K562 (cell line): Measurements from ENCODE around the gene PNPLA7. TPM values are rescaled to one million over a fixed set of nuclear protein-coding genes. Genes with fewer than 3 reads are reported as not detected.
A peak's percentile ranks its signal among the peaks of the same experiment; 100 is the strongest.

ENCODE experiments used
- ATAC-seq: fragments of 200-7000 bp; cut with Tn5 transposase; 3 replicates; pipeline ENCODE4 v1.9.1; 2020; ENCODE audit warnings: moderate library complexity
- BruUV-seq: library from RNA; stranded (reverse); fragments of 400-500 nt; replicated peaks from 2 replicates; lab custom pipeline; 2021; lab: Mats Ljungman, UMichigan
- CTCF ChIA-PET: fragments of 300-600 bp; formaldehyde crosslinking; extraction: SDS; loops from one replicate; lab custom pipeline; 2021; ENCODE audit warnings: low intra/inter-chr PET ratio; lab: Yijun Ruan, JAX
- POLR2A ChIA-PET: fragments of 300-600, 350-650 bp; sonication (Branson Sonifier 250); formaldehyde crosslinking; extraction: SDS; loops from one replicate; lab custom pipeline; 2021; ENCODE audit warnings: antibody characterized with exemption, inconsistent platforms; lab: Yijun Ruan, JAX
- DNase-seq, 4 experiments: peaks; one replicate each; pipeline versions ENCODE4 v3.0.0 to v3.0.0-alpha.2; 2011 to 2018; ENCODE audit warnings: low spot score in 3 of 4, mixed read lengths in 3 of 4; ENCODE audit errors: extremely low read depth in 1 of 4
- FAIRE-seq: peaks from 2 replicates; lab custom pipeline; 2011; peaks lifted over from hg19 to GRCh38; lab: Jason Lieb, UNC
- H2AFZ ChIP-seq: 2 replicates; pipeline ENCODE4 v1.6.0; 2011; ENCODE audit warnings: low read depth, low read length, control low read depth, inconsistent platforms
- H3K27ac ChIP-seq: fragments of 200-600 bp; 3 replicates; pipeline ENCODE4 v1.8.0; 2011; ENCODE audit warnings: low read depth, mild to moderate bottlenecking, control low read depth, inconsistent platforms, low read length, moderate library complexity, mixed read lengths; ENCODE audit errors: extremely low read depth
- H3K27me3 ChIP-seq, 2 experiments: fragments of 300-600 bp in 1 of 2; 2 replicates in 1 of 2; 3 replicates in 1 of 2; pipeline versions ENCODE4 v1.6.0 to v1.8.0; 2011; ENCODE audit warnings: inconsistent platforms in 2 of 2, low read length in 2 of 2, mild to moderate bottlenecking in 1 of 2, mixed read lengths in 1 of 2, moderate library complexity in 1 of 2; ENCODE audit not compliant: control insufficient read depth in 2 of 2, insufficient read depth in 2 of 2
- H3K36me3 ChIP-seq: fragments of 300-600 bp; 3 replicates; pipeline ENCODE4 v1.8.0; 2011; ENCODE audit warnings: mild to moderate bottlenecking, low read length, inconsistent platforms; ENCODE audit not compliant: control insufficient read depth, insufficient read depth
- H3K4me1 ChIP-seq, 2 experiments: fragments of 200-600 bp in 1 of 2; replicated peaks in 1 of 2; 2 replicates in 1 of 2; 3 replicates in 1 of 2; pipeline versions ENCODE4 v1.5.1 to v1.8.0; 2011; ENCODE audit warnings: inconsistent platforms in 2 of 2, low read length in 2 of 2, mild to moderate bottlenecking in 1 of 2, mixed read lengths in 1 of 2, moderate library complexity in 1 of 2; ENCODE audit not compliant: control insufficient read depth in 2 of 2, insufficient read depth in 2 of 2
- H3K4me2 ChIP-seq: 2 replicates; pipeline ENCODE4 v1.6.1; 2011; ENCODE audit warnings: low read length, control low read depth, inconsistent platforms, mixed read lengths; ENCODE audit not compliant: insufficient read depth
- H3K4me3 ChIP-seq: fragments of 200-600 bp; sonication (generic), shearing (Covaris generic); 2 replicates; pipeline ENCODE4 v1.5.1; 2016; ENCODE audit warnings: control low read depth, inconsistent platforms
- H3K79me2 ChIP-seq: fragments of 200-600 bp; 3 replicates; pipeline ENCODE4 v1.8.0; 2011; ENCODE audit warnings: low read length, inconsistent platforms; ENCODE audit not compliant: control insufficient read depth, insufficient read depth
- H3K9ac ChIP-seq, 2 experiments: 2 replicates each; pipeline versions ENCODE4 v1.6.0 to v1.6.1; 2011; ENCODE audit warnings: low read depth in 2 of 2, low read length in 2 of 2, control low read depth in 1 of 2, inconsistent platforms in 1 of 2, mild to moderate bottlenecking in 1 of 2, mixed read lengths in 1 of 2; ENCODE audit not compliant: insufficient read depth in 1 of 2
- H3K9me1 ChIP-seq: one replicate; pipeline ENCODE4 v1.6.0; 2011; ENCODE audit warnings: inconsistent platforms, mild to moderate bottlenecking, low read length, moderate library complexity; ENCODE audit not compliant: control insufficient read depth, insufficient read depth
- H3K9me3 ChIP-seq: replicated peaks from 2 replicates; pipeline ENCODE4 v1.5.1; 2011; ENCODE audit warnings: low read depth, low read length, inconsistent platforms; ENCODE audit not compliant: control insufficient read depth, insufficient read depth
- H4K20me1 ChIP-seq: replicated peaks from 2 replicates; pipeline ENCODE4 v1.6.1; 2011; ENCODE audit warnings: low read length, inconsistent platforms, mixed read lengths; ENCODE audit not compliant: control insufficient read depth, insufficient read depth
- ETV1 ChIP-seq: fragments of 450-650 bp; conservative IDR thresholded peaks from 2 replicates; pipeline ENCODE4 v1.6.1; 2016; ENCODE audit warnings: missing genetic modification characterization, control low read depth, low read depth, missing compliant biosample characterization
- FOSL1 ChIP-seq: fragments of 200-800 bp; sonication (Bioruptor generic); conservative IDR thresholded peaks from 2 replicates; pipeline ENCODE4 v1.6.1; 2016; ENCODE audit warnings: missing genetic modification characterization, missing compliant biosample characterization
- HDGF ChIP-seq: fragments of 450-650 bp; IDR thresholded peaks from 2 replicates; pipeline ENCODE4 v1.6.1; 2016
- NR4A1 ChIP-seq, 2 experiments: fragments of 250-450 bp in 1 of 2; fragments of 450-650 bp in 1 of 2; sonication (Bioruptor Pico) in 1 of 2; IDR thresholded peaks; 2 replicates each; pipeline versions ENCODE4 v1.4.0 to v1.6.1; 2016 to 2020; ENCODE audit warnings: mild to moderate bottlenecking in 2 of 2, missing compliant biosample characterization in 1 of 2, missing genetic modification characterization in 1 of 2, moderate library complexity in 1 of 2
- PCBP1 ChIP-seq: fragments of 200-400 bp; formaldehyde crosslinking; IDR thresholded peaks from 2 replicates; pipeline ENCODE4 v1.6.1; 2018; ENCODE audit warnings: mild to moderate bottlenecking, low read depth, low read length; ENCODE audit not compliant: poor library complexity, severe bottlenecking
- POLR2G ChIP-seq: fragments of 200-400 bp; formaldehyde crosslinking; IDR thresholded peaks from 2 replicates; pipeline ENCODE4 v1.6.1; 2017; ENCODE audit warnings: low read depth, mild to moderate bottlenecking, antibody characterized with exemption, low read length, moderate library complexity
- TARDBP ChIP-seq: fragments of 450-650 bp; IDR thresholded peaks from 2 replicates; pipeline ENCODE4 v1.6.1; 2016
- ZBTB12 ChIP-seq: fragments of 250-450 bp; sonication (Bioruptor Pico); IDR thresholded peaks from 2 replicates; pipeline ENCODE4 v1.4.0; 2020
- ZNF239 ChIP-seq: fragments of 250-450 bp; sonication (Bioruptor Pico); IDR thresholded peaks from 2 replicates; pipeline ENCODE4 v1.4.0; 2020; ENCODE audit warnings: mild to moderate bottlenecking
- ZNF263 ChIP-seq: sonication (generic); formaldehyde crosslinking; IDR thresholded peaks from 2 replicates; pipeline ENCODE4 v1.8.0; 2022; ENCODE audit warnings: mild to moderate bottlenecking, missing genetic modification reagents, borderline replicate concordance
- ZNF589 ChIP-seq: fragments of 200-800 bp; sonication (Bioruptor generic); IDR thresholded peaks from 2 replicates; pipeline ENCODE4 v1.6.1; 2016; ENCODE audit warnings: low read depth, missing genetic modification characterization, missing compliant biosample characterization
- WGBS: fragments of 100-300 bp; shearing (Covaris generic); methylation state at CpG from one replicate; pipeline ENCODE4 v1.1.6; 2016; ENCODE audit warnings: low coverage, mixed read lengths; ENCODE audit not compliant: insufficient coverage; ENCODE audit errors: missing lambda C conversion rate; 5-methylcytosine and 5-hydroxymethylcytosine counted together
- in situ Hi-C: fragments of 300-500 bp; cut with MboI; formaldehyde crosslinking; loops from 4 replicates; pipeline ENCODE4 v1.15.0; 2018; ENCODE audit warnings: inconsistent platforms, mixed read lengths
- intact Hi-C: fragments of 100-400 bp; cut with micrococcal nuclease; formaldehyde crosslinking; loops from 2 replicates; pipeline ENCODE4 v1.14.2; 2022
- polyA plus RNA-seq, 8 experiments: library from polyadenylated mRNA; depleted of rRNA in 4 of 8; stranded (reverse) in 5 of 8; unstranded in 3 of 8; fragments of >200 nt; fragmentation: Nextera tagmentation in 2 of 8; fragmentation: Illumina TruSeq in 1 of 8; extraction: Ambion mirVana in 2 of 8; extraction: Trizol in 1 of 8; gene quantifications; 2 replicates each; pipeline versions ENCODE4 v1.2.1 to v1.2.3, GENCODE V29; 2011 to 2014; ENCODE audit warnings: inconsistent platforms in 1 of 8, missing spikeins in 1 of 8
- total RNA-seq, 7 experiments: library from RNA; depleted of rRNA in 6 of 7; stranded (reverse); fragments of >200 nt in 6 of 7; fragmentation: Illumina TruSeq in 2 of 7; extraction: Trizol in 2 of 7; gene quantifications; 2 replicates each; pipeline versions ENCODE4 v1.2.1 to v1.2.3, GENCODE V29; 2011 to 2021; ENCODE audit warnings: low replicate concordance in 1 of 7
- TF ChIP-seq, protein P1 (sequence below): fragments of 450-650 bp; IDR thresholded peaks from 2 replicates; pipeline ENCODE4 v1.6.1; 2016
- TF ChIP-seq, protein P2 (sequence below): sonication (generic); formaldehyde crosslinking; IDR thresholded peaks from 2 replicates; pipeline ENCODE4 v1.8.1; 2023; ENCODE audit warnings: mild to moderate bottlenecking, missing genetic modification reagents
- TF ChIP-seq, protein P3 (sequence below): fragments of 450-650 bp; formaldehyde crosslinking; IDR thresholded peaks from 2 replicates; pipeline ENCODE4 v1.4.0; 2020; ENCODE audit warnings: mild to moderate bottlenecking, moderate library complexity

Gene PNPLA7
- total and polyA plus RNA-seq, 9 of the 15 experiments (the other 6 are each of a cell fraction or from before 2014, with no cell fraction given), result 0.01 to 0.85 (median 0.19) TPM; not detected in 1

DNA sequence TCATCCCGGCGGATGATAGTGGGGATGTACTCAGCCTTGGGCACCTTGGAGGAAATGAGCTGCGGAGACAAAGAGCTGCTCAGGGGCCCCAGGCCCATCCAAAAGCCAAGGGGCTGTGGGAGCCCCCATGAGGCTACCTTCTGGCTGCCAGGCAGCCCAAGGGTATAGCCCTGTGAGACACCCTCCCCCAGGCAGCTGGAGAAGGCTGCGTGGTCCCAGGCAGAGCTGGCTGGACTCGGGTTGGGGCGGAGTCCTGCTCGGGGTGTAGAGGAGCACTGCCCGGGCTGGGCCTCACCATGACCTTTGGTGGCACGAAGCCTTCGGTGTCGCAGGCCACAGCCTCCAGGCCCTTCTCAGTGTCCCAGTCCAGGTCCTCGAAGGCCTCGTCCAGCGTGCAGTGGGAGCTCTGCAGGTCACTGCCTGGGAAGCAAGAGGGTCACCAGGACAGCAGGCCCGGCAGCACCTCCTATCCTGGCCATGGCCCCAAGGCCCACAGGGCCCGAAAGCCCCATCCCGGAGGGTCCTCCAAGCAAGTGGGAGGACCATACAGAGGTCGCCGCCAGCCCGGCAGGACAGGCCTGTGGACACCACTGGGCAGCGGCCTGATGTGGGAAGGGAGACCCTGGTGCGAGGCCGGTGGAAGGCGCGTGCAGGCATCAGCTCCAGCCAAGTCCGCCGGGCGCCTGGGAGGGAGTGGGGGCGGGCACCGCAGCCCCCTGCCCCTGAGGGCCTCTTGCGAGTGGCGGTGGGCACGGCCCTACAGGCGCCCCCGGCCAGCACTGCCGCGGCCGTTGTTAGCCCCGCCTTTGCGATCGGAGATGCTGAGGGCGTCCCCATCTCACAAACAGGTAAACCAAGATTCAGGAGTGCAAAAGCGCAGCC, 97.2 kb downstream of the PNPLA7 start:
- Histone ChIP-seq H4K20me1 (no peaks in the 10 kb centered on the region), H3K9ac (peak overlapping the region; percentile 20 to 84; a peak in 3 of 4 replicates), H3K4me3 (no peak overlapping the region), H3K4me2 (no peak overlapping the region), H3K9me1 (no peaks in the 10 kb centered on the region), H2AFZ (no peak overlapping the region), H3K27ac (no peak overlapping the region), H3K36me3 (peaks cover 74% of the 10 kb centered on the region), H3K4me1 (peaks cover 7 to 88% of the 10 kb centered on the region in 2 experiments), H3K9me3 (no peaks in the 10 kb centered on the region), H3K27me3 (no peaks in the 10 kb centered on the region), H3K79me2 (peaks cover 3% of the 10 kb centered on the region; the same call in 2 of the 3 replicates)
- ATAC-seq (no peak), DNase-seq (no peak), FAIRE-seq (no peak)
- in situ Hi-C loops (no loop called here), intact Hi-C loops (no loop called here)
- POLR2A ChIA-PET, result interaction anchor here (0.6 to 1.2 kb wide), 4 partner anchors 9 to 561 kb away, joined by 3 to 4 read pairs (median 4); no protein-coding TSS in a partner anchor
- CTCF ChIA-PET, result no interaction called here
- BruUV-seq, result no TSS peak
- 98% methylated on average over 18 of the region's 43 CpGs for WGBS
- peak; percentile 34; the same call in 1 of the 2 replicates for TF ChIP-seq ZNF263 (CRISPR knock-in tag)
- peak; percentile 74 for TF ChIP-seq POLR2G
- TF ChIP-seq, protein P1, sequence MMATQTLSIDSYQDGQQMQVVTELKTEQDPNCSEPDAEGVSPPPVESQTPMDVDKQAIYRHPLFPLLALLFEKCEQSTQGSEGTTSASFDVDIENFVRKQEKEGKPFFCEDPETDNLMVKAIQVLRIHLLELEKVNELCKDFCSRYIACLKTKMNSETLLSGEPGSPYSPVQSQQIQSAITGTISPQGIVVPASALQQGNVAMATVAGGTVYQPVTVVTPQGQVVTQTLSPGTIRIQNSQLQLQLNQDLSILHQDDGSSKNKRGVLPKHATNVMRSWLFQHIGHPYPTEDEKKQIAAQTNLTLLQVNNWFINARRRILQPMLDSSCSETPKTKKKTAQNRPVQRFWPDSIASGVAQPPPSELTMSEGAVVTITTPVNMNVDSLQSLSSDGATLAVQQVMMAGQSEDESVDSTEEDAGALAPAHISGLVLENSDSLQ, result no peak
- TF ChIP-seq TARDBP, result no peak
- TF ChIP-seq, protein P2, sequence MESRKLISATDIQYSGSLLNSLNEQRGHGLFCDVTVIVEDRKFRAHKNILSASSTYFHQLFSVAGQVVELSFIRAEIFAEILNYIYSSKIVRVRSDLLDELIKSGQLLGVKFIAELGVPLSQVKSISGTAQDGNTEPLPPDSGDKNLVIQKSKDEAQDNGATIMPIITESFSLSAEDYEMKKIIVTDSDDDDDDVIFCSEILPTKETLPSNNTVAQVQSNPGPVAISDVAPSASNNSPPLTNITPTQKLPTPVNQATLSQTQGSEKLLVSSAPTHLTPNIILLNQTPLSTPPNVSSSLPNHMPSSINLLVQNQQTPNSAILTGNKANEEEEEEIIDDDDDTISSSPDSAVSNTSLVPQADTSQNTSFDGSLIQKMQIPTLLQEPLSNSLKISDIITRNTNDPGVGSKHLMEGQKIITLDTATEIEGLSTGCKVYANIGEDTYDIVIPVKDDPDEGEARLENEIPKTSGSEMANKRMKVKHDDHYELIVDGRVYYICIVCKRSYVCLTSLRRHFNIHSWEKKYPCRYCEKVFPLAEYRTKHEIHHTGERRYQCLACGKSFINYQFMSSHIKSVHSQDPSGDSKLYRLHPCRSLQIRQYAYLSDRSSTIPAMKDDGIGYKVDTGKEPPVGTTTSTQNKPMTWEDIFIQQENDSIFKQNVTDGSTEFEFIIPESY (CRISPR knock-in tag), result peak; percentile 80
- peak; percentile 82 for TF ChIP-seq PCBP1
- TF ChIP-seq ZNF239, result no peak
- TF ChIP-seq, protein P3, sequence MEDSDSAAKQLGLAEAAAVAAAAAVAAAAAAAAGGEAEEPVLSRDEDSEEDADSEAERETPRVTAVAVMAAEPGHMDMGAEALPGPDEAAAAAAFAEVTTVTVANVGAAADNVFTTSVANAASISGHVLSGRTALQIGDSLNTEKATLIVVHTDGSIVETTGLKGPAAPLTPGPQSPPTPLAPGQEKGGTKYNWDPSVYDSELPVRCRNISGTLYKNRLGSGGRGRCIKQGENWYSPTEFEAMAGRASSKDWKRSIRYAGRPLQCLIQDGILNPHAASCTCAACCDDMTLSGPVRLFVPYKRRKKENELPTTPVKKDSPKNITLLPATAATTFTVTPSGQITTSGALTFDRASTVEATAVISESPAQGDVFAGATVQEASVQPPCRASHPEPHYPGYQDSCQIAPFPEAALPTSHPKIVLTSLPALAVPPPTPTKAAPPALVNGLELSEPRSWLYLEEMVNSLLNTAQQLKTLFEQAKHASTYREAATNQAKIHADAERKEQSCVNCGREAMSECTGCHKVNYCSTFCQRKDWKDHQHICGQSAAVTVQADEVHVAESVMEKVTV (CRISPR knock-in tag), result no peak
- no peak for TF ChIP-seq NR4A1 (CRISPR knock-in tag; IDR thresholded peaks at IDR 0.05)
- no peak for TF ChIP-seq NR4A1 (tag; IDR thresholded peaks at IDR 0.05)
- no peak for TF ChIP-seq ZNF589 (CRISPR knock-in tag)
- no peak for TF ChIP-seq HDGF
- TF ChIP-seq ZBTB12 (CRISPR knock-in tag), result no peak
- TF ChIP-seq ETV1 (tag), result no peak
- no peak for TF ChIP-seq FOSL1
